ENCODE results near the gene SHROOM3. TPM values are rescaled to one million over a fixed set of nuclear protein-coding genes. Genes with fewer than 3 reads are reported as not detected.

Gene SHROOM3
- total RNA-seq, 2 donors from 2014 or later, result 142 to 160 TPM

GRCh38 chr4:76494243-76494642 is 59.2 kb downstream of the SHROOM3 start:
- Histone ChIP-seq H3K27me3 (no peaks in the 10 kb centered on the region), H3K9ac (ENCODE audit: low read depth in 2 of 2, low read length in 2 of 2) (no peak overlapping the region), H3K9me3 (no peaks in the 10 kb centered on the region), H3K27ac (no peak overlapping the region), H3K4me1 (no peaks in the 10 kb centered on the region), H3K4me3 (no peak overlapping the region), H3K36me3 (no peaks in the 10 kb centered on the region)
- DNase-seq, result no peak
- TF ChIP-seq CTCF (IDR thresholded peaks at IDR 0.05), result no peak
- intact Hi-C loops (cut with DNase I), result no loop called here

- Histone ChIP-seq H3K9ac (ENCODE audit: low read depth in 2 of 2, low read length in 2 of 2) (no peak overlapping the region), H3K27ac (no peak overlapping the region), H3K27me3 (no peaks in the 10 kb centered on the region), H3K36me3 (no peaks in the 10 kb centered on the region), H3K4me1 (no peaks in the 10 kb centered on the region), H3K4me3 (no peak overlapping the region), H3K9me3 (no peaks in the 10 kb centered on the region)
- intact Hi-C loops (cut with DNase I), result no loop called here
- TF ChIP-seq CTCF (IDR thresholded peaks at IDR 0.05), result no peak
- DNase-seq, result no peak
Measured at GRCh38 chr4:76494871-76495590, 60.0 kb downstream of the SHROOM3 start.

- no peaks in the 10 kb centered on the region for H3K4me1 ChIP-seq
- no peaks in the 10 kb centered on the region for H3K27me3 ChIP-seq
- no peak for TF ChIP-seq CTCF (IDR thresholded peaks at IDR 0.05)
- H3K9ac ChIP-seq (ENCODE audit: low read depth in 2 of 2, low read length in 2 of 2), result no peak overlapping the region
- H3K9me3 ChIP-seq, result no peaks in the 10 kb centered on the region
- no peak overlapping the region for H3K27ac ChIP-seq
- intact Hi-C loops (cut with DNase I), result no loop called here
- no peak for DNase-seq
- H3K4me3 ChIP-seq, result no peak overlapping the region
- H3K36me3 ChIP-seq, result no peaks in the 10 kb centered on the region
Measured at GRCh38 chr4:76498550-76498949, 63.5 kb downstream of the SHROOM3 start.

GRCh38 chr4:76499461-76499860 is 64.4 kb downstream of the SHROOM3 start:
- Histone ChIP-seq H3K4me3 (no peak overlapping the region), H3K27ac (no peak overlapping the region), H3K4me1 (no peaks in the 10 kb centered on the region), H3K9ac (ENCODE audit: low read depth in 2 of 2, low read length in 2 of 2) (no peak overlapping the region), H3K27me3 (no peaks in the 10 kb centered on the region), H3K9me3 (no peaks in the 10 kb centered on the region), H3K36me3 (no peaks in the 10 kb centered on the region)
- intact Hi-C loops (cut with DNase I), result no loop called here
- DNase-seq, result no peak
- TF ChIP-seq CTCF (IDR thresholded peaks at IDR 0.05), result no peak

GRCh38 chr4:76502886-76503285 is 67.9 kb downstream of the SHROOM3 start:
- no peak for DNase-seq
- Histone ChIP-seq H3K27ac (no peak overlapping the region), H3K9ac (ENCODE audit: low read depth in 2 of 2, low read length in 2 of 2) (no peak overlapping the region), H3K9me3 (no peaks in the 10 kb centered on the region), H3K36me3 (no peaks in the 10 kb centered on the region), H3K4me3 (no peak overlapping the region), H3K27me3 (no peaks in the 10 kb centered on the region), H3K4me1 (no peaks in the 10 kb centered on the region)
- TF ChIP-seq CTCF (IDR thresholded peaks at IDR 0.05), result no peak
- intact Hi-C loops (cut with DNase I), result loop anchor here (10.0 kb wide), 1 partner anchor 318 kb away; no protein-coding TSS in a partner anchor

All from colonic mucosa (tissue), 4 donors.